ENCODE data around the gene GFOD2. TPM values are rescaled to one million over a fixed set of nuclear protein-coding genes. Genes with fewer than 3 reads are reported as not detected.
A peak's percentile ranks its signal among the peaks of the same experiment; 100 is the strongest.

The GFOD2 gene
- total and polyA plus RNA-seq, 2 experiments from 2014 or later, result 9.8 to 12.4 TPM

DNA sequence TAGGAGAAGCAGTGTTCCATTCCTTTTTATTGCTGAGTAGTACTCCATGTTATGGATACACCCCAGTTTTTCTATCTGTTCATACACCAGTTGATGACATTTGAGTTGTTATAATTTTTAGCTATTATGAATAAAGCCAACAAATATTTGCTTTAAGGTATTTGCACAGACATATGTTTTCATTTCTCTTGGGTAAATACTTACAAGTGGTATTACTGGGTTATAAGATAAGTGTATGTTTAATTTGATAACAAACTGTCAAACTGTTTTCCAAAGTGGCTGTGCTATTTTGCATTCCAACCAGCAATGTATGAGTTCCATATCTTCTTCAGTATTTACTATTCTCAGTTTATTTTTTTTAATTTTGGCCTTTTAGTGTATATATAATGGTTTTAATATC is 27.7 kb upstream of the GFOD2 start:
- H3K27ac ChIP-seq, result no peak overlapping the region

DNA sequence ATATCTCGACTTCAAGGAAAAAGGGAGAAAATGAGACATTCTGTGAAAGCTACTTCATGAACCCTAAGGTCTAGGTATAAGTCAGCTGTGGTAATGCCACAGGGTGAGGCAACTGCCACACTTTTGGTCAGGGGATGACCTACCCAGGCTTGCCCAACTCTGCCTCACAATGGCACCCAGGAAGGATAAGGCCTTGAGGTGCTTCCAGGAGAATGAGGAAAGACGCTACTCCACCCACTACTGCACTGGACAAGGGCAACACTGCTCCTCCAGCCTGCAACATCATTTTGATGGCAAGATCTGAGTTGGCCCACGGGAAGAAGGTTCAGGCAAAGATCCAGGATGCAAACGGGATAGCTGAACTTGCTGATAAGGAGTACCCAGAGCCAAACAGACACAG is 22.0 kb upstream of the GFOD2 start:
- Histone ChIP-seq H4K20me1 (ENCODE audit: insufficient read depth, poor library complexity, severe bottlenecking) (no peaks in the 10 kb centered on the region), H3K4me1 (ENCODE audit: insufficient read depth) (no peaks in the 10 kb centered on the region), H3K36me3 (replicated peaks; ENCODE audit: insufficient read depth, low read depth) (no peaks in the 10 kb centered on the region), H2AFZ (no peak overlapping the region), H3K4me2 (no peak overlapping the region), H3K79me2 (no peaks in the 10 kb centered on the region), H3K4me3 (no peak overlapping the region), H3K9me2 (replicated peaks; ENCODE audit: insufficient read depth) (no peaks in the 10 kb centered on the region), H3K9me3 (ENCODE audit: low read depth) (no peaks in the 10 kb centered on the region), H3K27ac (no peak overlapping the region), H3K27me3 (no peaks in the 10 kb centered on the region)
- 96% methylated on average over 4 of the region's 4 CpGs for WGBS (ENCODE audit: low lambda C conversion rate, missing lambda C conversion rate)
- DNase-seq (ENCODE audit: low spot score), result no peak
- TF ChIP-seq EZH2phosphoT487 (IDR thresholded peaks at IDR 0.05; ENCODE audit: low read depth, severe bottlenecking, unreplicated experiment) (no peak), EZH2 (IDR thresholded peaks at IDR 0.05; ENCODE audit: borderline replicate concordance) (no peak)
- TF ChIP-seq, protein P1, sequence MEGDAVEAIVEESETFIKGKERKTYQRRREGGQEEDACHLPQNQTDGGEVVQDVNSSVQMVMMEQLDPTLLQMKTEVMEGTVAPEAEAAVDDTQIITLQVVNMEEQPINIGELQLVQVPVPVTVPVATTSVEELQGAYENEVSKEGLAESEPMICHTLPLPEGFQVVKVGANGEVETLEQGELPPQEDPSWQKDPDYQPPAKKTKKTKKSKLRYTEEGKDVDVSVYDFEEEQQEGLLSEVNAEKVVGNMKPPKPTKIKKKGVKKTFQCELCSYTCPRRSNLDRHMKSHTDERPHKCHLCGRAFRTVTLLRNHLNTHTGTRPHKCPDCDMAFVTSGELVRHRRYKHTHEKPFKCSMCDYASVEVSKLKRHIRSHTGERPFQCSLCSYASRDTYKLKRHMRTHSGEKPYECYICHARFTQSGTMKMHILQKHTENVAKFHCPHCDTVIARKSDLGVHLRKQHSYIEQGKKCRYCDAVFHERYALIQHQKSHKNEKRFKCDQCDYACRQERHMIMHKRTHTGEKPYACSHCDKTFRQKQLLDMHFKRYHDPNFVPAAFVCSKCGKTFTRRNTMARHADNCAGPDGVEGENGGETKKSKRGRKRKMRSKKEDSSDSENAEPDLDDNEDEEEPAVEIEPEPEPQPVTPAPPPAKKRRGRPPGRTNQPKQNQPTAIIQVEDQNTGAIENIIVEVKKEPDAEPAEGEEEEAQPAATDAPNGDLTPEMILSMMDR (IDR thresholded peaks at IDR 0.05; ENCODE audit: poor library complexity), result no peak

More for the DNA sequence above, 27.7 kb upstream of the GFOD2 start:
- H3K4me3 ChIP-seq, result no peak overlapping the region
- no peak overlapping the region for H2AFZ ChIP-seq
- H4K20me1 ChIP-seq (ENCODE audit: insufficient read depth, poor library complexity, severe bottlenecking), result no peaks in the 10 kb centered on the region
- H3K4me1 ChIP-seq (ENCODE audit: insufficient read depth), result no peaks in the 10 kb centered on the region
- H3K9me3 ChIP-seq (ENCODE audit: low read depth), result no peaks in the 10 kb centered on the region
- H3K36me3 ChIP-seq (replicated peaks; ENCODE audit: insufficient read depth, low read depth), result no peaks in the 10 kb centered on the region
- H3K79me2 ChIP-seq, result no peaks in the 10 kb centered on the region
- H3K4me2 ChIP-seq, result no peak overlapping the region
- no peak for DNase-seq (ENCODE audit: low spot score)
- no peaks in the 10 kb centered on the region for H3K27me3 ChIP-seq
- no peaks in the 10 kb centered on the region for H3K9me2 ChIP-seq (replicated peaks; ENCODE audit: insufficient read depth)
- TF ChIP-seq, protein P1 (IDR thresholded peaks at IDR 0.05; ENCODE audit: poor library complexity), result no peak
- no peak for TF ChIP-seq EZH2phosphoT487 (IDR thresholded peaks at IDR 0.05; ENCODE audit: low read depth, severe bottlenecking, unreplicated experiment)
- no peak for TF ChIP-seq EZH2 (IDR thresholded peaks at IDR 0.05; ENCODE audit: borderline replicate concordance)

DNA sequence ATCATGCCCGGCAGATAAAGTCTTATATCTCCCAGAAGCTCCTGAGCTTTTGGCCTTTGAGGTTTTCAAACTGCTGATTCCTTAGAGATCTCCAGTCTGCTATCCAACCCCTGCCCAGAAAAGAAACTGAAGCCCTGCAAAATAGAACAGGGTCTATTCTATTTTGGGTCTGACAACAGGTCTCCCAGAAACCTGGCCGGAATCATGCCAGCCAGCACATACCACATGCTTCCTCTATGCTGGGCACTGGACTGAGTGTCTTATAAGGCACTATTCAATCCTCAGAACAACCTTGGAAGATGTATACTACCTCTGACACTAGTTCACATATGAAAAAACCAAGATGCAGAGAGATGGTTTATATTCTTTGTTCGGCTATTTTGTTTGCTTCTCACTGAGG is 21.3 kb upstream of the GFOD2 start:
- H3K4me2 ChIP-seq, result no peak overlapping the region
- no peaks in the 10 kb centered on the region for H3K4me1 ChIP-seq (ENCODE audit: insufficient read depth)
- no peaks in the 10 kb centered on the region for H3K9me3 ChIP-seq (ENCODE audit: low read depth)
- H2AFZ ChIP-seq, result no peak overlapping the region
- H3K4me3 ChIP-seq, result no peak overlapping the region
- no peaks in the 10 kb centered on the region for H3K79me2 ChIP-seq
- H3K27ac ChIP-seq, result no peak overlapping the region
- TF ChIP-seq EZH2phosphoT487 (IDR thresholded peaks at IDR 0.05; ENCODE audit: low read depth, severe bottlenecking, unreplicated experiment) (no peak), EZH2 (IDR thresholded peaks at IDR 0.05; ENCODE audit: borderline replicate concordance) (no peak)
- 90% methylated on average over 3 of the region's 3 CpGs for WGBS (ENCODE audit: low lambda C conversion rate, missing lambda C conversion rate)
- H3K9me2 ChIP-seq (replicated peaks; ENCODE audit: insufficient read depth), result no peaks in the 10 kb centered on the region
- no peak for DNase-seq (ENCODE audit: low spot score)
- H3K36me3 ChIP-seq (replicated peaks; ENCODE audit: insufficient read depth, low read depth), result no peaks in the 10 kb centered on the region
- no peaks in the 10 kb centered on the region for H3K27me3 ChIP-seq
- H4K20me1 ChIP-seq (ENCODE audit: insufficient read depth, poor library complexity, severe bottlenecking), result no peaks in the 10 kb centered on the region

DNA sequence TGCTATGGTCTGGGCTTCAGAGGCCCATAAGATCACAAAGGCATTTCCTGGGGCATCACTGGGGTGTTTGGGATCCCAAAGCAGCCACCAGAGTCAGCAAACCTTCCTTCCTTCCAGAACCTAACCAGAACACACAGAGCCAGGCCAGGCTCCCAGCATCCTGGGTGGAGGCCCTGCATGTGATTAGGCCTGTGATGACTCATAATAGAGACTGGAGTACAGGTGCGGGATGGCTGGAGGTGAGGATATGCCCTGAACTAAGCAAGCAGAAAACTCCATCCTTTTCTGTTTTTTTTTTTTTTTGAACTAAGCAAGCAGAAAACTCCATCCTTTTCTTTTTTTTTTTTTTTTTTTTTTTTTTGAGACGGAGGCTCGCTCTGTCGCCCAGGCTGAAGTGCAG is 17.7 kb upstream of the GFOD2 start:
- Histone ChIP-seq H3K9me3 (ENCODE audit: low read depth) (no peaks in the 10 kb centered on the region), H3K27me3 (no peaks in the 10 kb centered on the region), H4K20me1 (ENCODE audit: insufficient read depth, poor library complexity, severe bottlenecking) (no peaks in the 10 kb centered on the region), H3K79me2 (no peaks in the 10 kb centered on the region), H2AFZ (no peak overlapping the region), H3K27ac (no peak overlapping the region), H3K36me3 (replicated peaks; ENCODE audit: insufficient read depth, low read depth) (no peaks in the 10 kb centered on the region), H3K9me2 (replicated peaks; ENCODE audit: insufficient read depth) (no peaks in the 10 kb centered on the region), H3K4me2 (no peak overlapping the region), H3K4me1 (ENCODE audit: insufficient read depth) (no peaks in the 10 kb centered on the region), H3K4me3 (no peak overlapping the region)
- TF ChIP-seq EZH2phosphoT487 (IDR thresholded peaks at IDR 0.05; ENCODE audit: low read depth, severe bottlenecking, unreplicated experiment) (no peak), EZH2 (IDR thresholded peaks at IDR 0.05; ENCODE audit: borderline replicate concordance) (no peak)
- TF ChIP-seq, protein P1 (IDR thresholded peaks at IDR 0.05; ENCODE audit: poor library complexity), result no peak
- DNase-seq (ENCODE audit: low spot score), result peak; percentile 32
- WGBS (ENCODE audit: low lambda C conversion rate, missing lambda C conversion rate), result 97% methylated on average over 3 of the region's 4 CpGs

Data from hepatocyte (in vitro differentiated cells).